Trophoblast cell (in vitro differentiated cells and primary cell): ENCODE measurements around the gene FHOD3.
"Not testable (repeated sequence)": the region's sequence is repeated elsewhere in the genome, so short reads cannot be mapped to it uniquely, and the experiment has no call there.

ENCODE experiments used
- DNase-seq, 2 donors: peaks; one replicate each; pipeline ENCODE4 v3.0.0-alpha.2; 2016
- H2AFZ ChIP-seq: 2 replicates; pipeline ENCODE4 v1.6.1; 2013; ENCODE audit warnings: low read length, moderate library complexity, mild to moderate bottlenecking; ENCODE audit not compliant: insufficient read depth, poor library complexity
- H2AK5ac ChIP-seq: 2 replicates; pipeline ENCODE4 v1.6.1; 2013; ENCODE audit warnings: mild to moderate bottlenecking, low read length
- H2BK120ac ChIP-seq: 2 replicates; pipeline ENCODE4 v1.6.1; 2013; ENCODE audit warnings: low read length, mild to moderate bottlenecking, moderate library complexity; ENCODE audit not compliant: insufficient read depth, poor library complexity
- H2BK12ac ChIP-seq: 2 replicates; pipeline ENCODE4 v1.6.1; 2013; ENCODE audit warnings: mild to moderate bottlenecking, low read length, moderate library complexity
- H2BK5ac ChIP-seq: 2 replicates; pipeline ENCODE4 v1.6.1; 2013; ENCODE audit warnings: low read length, low read depth, moderate library complexity, mild to moderate bottlenecking; ENCODE audit not compliant: poor library complexity
- H3K14ac ChIP-seq: 2 replicates; pipeline ENCODE4 v1.6.1; 2013; ENCODE audit warnings: mild to moderate bottlenecking, low read length
- H3K18ac ChIP-seq: 2 replicates; pipeline ENCODE4 v1.6.1; 2013; ENCODE audit warnings: mild to moderate bottlenecking, low read length
- H3K23ac ChIP-seq: 2 replicates; pipeline ENCODE4 v1.6.1; 2013; ENCODE audit warnings: low read length
- H3K27ac ChIP-seq: 2 replicates; pipeline ENCODE4 v1.5.1; 2013; ENCODE audit warnings: low read depth, mild to moderate bottlenecking, inconsistent platforms, low read length, moderate library complexity
- H3K27me3 ChIP-seq: 2 replicates; pipeline ENCODE4 v1.6.1; 2013; ENCODE audit warnings: inconsistent platforms, mild to moderate bottlenecking, low read length, moderate library complexity; ENCODE audit not compliant: insufficient read depth
- H3K36me3 ChIP-seq, 2 experiments: 1 replicate in 1 of 2; 2 replicates in 1 of 2; pipeline ENCODE4 v1.6.1; 2013; ENCODE audit warnings: low read length in 2 of 2, mild to moderate bottlenecking in 2 of 2, moderate library complexity in 1 of 2; ENCODE audit not compliant: insufficient read depth in 2 of 2, control insufficient read depth in 1 of 2
- H3K4ac ChIP-seq: 2 replicates; pipeline ENCODE4 v1.6.1; 2013; ENCODE audit warnings: low read depth, mild to moderate bottlenecking, low read length, moderate library complexity
- H3K4me1 ChIP-seq, 2 experiments: 1 replicate in 1 of 2; 2 replicates in 1 of 2; pipeline ENCODE4 v1.6.1; 2013; ENCODE audit warnings: low read length in 2 of 2, mild to moderate bottlenecking in 2 of 2, moderate library complexity in 1 of 2; ENCODE audit not compliant: insufficient read depth in 2 of 2, control insufficient read depth in 1 of 2
- H3K4me2 ChIP-seq: 2 replicates; pipeline ENCODE4 v1.6.1; 2013; ENCODE audit warnings: inconsistent platforms, mild to moderate bottlenecking, low read length, moderate library complexity
- H3K4me3 ChIP-seq: 2 replicates; pipeline ENCODE4 v1.5.1; 2013; ENCODE audit warnings: mild to moderate bottlenecking, low read depth, low read length, inconsistent platforms
- H3K79me1 ChIP-seq: one replicate; pipeline ENCODE4 v1.6.1; 2013; ENCODE audit warnings: low read length
- H3K79me2 ChIP-seq: 2 replicates; pipeline ENCODE4 v1.6.1; 2013; ENCODE audit warnings: low read length, mild to moderate bottlenecking; ENCODE audit not compliant: control insufficient read depth, insufficient read depth, poor library complexity
- H3K9ac ChIP-seq: 2 replicates; pipeline ENCODE4 v1.6.1; 2013; ENCODE audit warnings: mild to moderate bottlenecking, low read length
- H3K9me3 ChIP-seq: 2 replicates; pipeline ENCODE4 v1.6.1; 2013; ENCODE audit warnings: low read depth, mild to moderate bottlenecking, control low read depth, inconsistent platforms, low read length; ENCODE audit not compliant: insufficient read depth
- H4K12ac ChIP-seq: 2 replicates; pipeline ENCODE4 v1.6.1; 2013; ENCODE audit warnings: low read depth, mild to moderate bottlenecking, low read length, moderate library complexity
- H4K8ac ChIP-seq: 2 replicates; pipeline ENCODE4 v1.6.1; 2013; ENCODE audit warnings: low read depth, mild to moderate bottlenecking, low read length, moderate library complexity
- H4K91ac ChIP-seq: one replicate; pipeline ENCODE4 v1.6.1; 2013; ENCODE audit warnings: low read depth, mild to moderate bottlenecking, low read length, moderate library complexity
- WGBS: extraction: QIAGEN DNeasy Blood & Tissue Kit; methylation state at CpG from one replicate; pipeline ENCODE4 v1.1.7; 2013; ENCODE audit warnings: missing lambda C conversion rate; ENCODE audit not compliant: insufficient read length, insufficient coverage; ENCODE audit errors: extremely low coverage; 5-methylcytosine and 5-hydroxymethylcytosine counted together

The FHOD3 gene

DNA sequence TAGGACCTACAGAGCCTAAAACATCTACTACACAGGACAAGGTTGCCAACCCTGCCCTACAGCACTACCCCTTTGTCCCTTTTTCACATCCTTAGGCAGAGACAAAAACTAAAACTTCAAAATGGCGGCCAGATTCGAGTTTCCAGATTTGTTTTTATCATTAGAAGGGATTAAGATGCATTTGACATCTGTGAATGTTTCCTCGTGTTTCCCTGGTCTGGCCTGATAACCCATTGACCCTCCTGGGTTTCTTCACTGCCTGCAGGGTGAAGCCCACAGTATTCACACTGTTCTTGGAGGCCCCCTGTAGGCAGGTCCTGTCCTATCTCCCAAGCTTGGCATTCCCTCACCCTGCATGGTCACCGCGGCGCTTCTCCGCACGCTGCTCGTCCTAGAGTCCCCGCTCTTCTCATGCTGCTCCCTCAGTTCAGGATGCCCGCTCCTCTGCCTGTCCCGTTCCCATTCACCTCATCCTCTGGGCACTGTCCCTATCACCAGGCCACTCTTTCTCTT lies 463.7 kb downstream of the FHOD3 start:
- H2AFZ ChIP-seq = no peak overlapping the region
- H2BK5ac ChIP-seq = no peak overlapping the region
- no peak overlapping the region for H3K27ac ChIP-seq
- H3K27me3 ChIP-seq = no peaks in the 10 kb centered on the region
- no peak overlapping the region for H3K9ac ChIP-seq
- no peak overlapping the region for H3K4me3 ChIP-seq
- H2BK12ac ChIP-seq = no peak overlapping the region
- H3K18ac ChIP-seq = no peak overlapping the region
- peaks cover 20 to 30% of the 10 kb centered on the region in 2 experiments for H3K36me3 ChIP-seq
- H3K4me1 ChIP-seq = no peaks in the 10 kb centered on the region
- no peak overlapping the region for H2AK5ac ChIP-seq
- H3K4me2 ChIP-seq = no peak overlapping the region
- no peaks in the 10 kb centered on the region for H3K79me2 ChIP-seq
- no peak overlapping the region for H4K8ac ChIP-seq
- H3K79me1 ChIP-seq = no peaks in the 10 kb centered on the region
- H3K14ac ChIP-seq = no peak overlapping the region
- no peak overlapping the region for H4K91ac ChIP-seq
- WGBS = no CpG with 5 or more reads among the region's 12 CpGs
- DNase-seq = no peak
- H3K4ac ChIP-seq = no peak overlapping the region
- no peak overlapping the region for H2BK120ac ChIP-seq
- H3K9me3 ChIP-seq = no peaks in the 10 kb centered on the region
- no peak overlapping the region for H3K23ac ChIP-seq
- no peak overlapping the region for H4K12ac ChIP-seq

DNA sequence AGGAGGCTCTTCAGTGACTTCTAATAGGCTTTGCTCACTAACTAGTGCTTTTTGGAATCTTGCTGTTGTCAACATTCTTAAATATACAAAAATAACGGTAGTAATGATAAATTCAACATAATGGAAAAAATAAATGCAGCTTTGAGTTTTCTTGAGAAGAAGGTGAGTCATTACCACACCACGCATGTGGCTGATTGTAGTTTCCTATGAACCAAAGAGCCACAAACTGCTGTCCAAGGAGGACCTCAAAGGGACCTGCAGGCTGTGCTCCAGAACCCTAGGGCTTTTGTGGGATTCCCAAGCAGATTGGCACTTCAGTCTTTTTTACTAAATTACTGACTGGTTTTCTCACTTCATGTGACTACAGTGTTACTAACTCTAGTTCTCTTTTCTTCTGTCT lies 464.6 kb downstream of the FHOD3 start:
- H2AFZ ChIP-seq = no peak overlapping the region
- no peak overlapping the region for H2AK5ac ChIP-seq
- no peaks in the 10 kb centered on the region for H3K9me3 ChIP-seq
- no peak overlapping the region for H2BK5ac ChIP-seq
- H4K91ac ChIP-seq = no peak overlapping the region
- H3K36me3 ChIP-seq = peaks cover 19 to 29% of the 10 kb centered on the region in 2 experiments
- no peaks in the 10 kb centered on the region for H3K79me1 ChIP-seq
- H3K4me1 ChIP-seq = no peaks in the 10 kb centered on the region
- no peaks in the 10 kb centered on the region for H3K27me3 ChIP-seq
- H3K79me2 ChIP-seq = no peaks in the 10 kb centered on the region
- no peak overlapping the region for H3K14ac ChIP-seq
- H2BK120ac ChIP-seq = no peak overlapping the region
- no peak overlapping the region for H4K8ac ChIP-seq
- H3K23ac ChIP-seq = no peak overlapping the region
- H2BK12ac ChIP-seq = no peak overlapping the region
- no peak overlapping the region for H3K18ac ChIP-seq
- no peak overlapping the region for H3K4ac ChIP-seq
- DNase-seq = no peak
- WGBS = no CpG with 5 or more reads among the region's 2 CpGs
- H3K27ac ChIP-seq = no peak overlapping the region
- no peak overlapping the region for H3K9ac ChIP-seq
- H4K12ac ChIP-seq = no peak overlapping the region
- no peak overlapping the region for H3K4me2 ChIP-seq
- no peak overlapping the region for H3K4me3 ChIP-seq

DNA sequence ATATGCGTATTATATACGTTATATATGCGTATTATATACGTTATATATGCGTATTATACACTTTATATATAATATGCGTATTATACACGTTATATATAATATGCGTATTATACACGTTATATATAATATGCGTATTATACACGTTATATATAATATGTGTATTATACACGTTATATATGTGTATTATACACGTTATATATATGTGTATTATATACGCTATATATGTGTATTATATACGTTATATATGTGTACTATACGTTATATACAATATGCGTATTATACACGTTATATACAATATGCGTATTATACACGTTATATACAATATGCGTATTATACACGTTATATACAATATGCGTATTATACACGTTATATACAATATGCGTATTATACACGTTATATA lies 465.5 kb downstream of the FHOD3 start:
- not testable (repeated sequence) for H3K9ac ChIP-seq, H3K79me2 ChIP-seq, H4K8ac ChIP-seq, H3K9me3 ChIP-seq, H3K23ac ChIP-seq, H2AK5ac ChIP-seq, H3K27ac ChIP-seq, H3K4ac ChIP-seq, H2BK120ac ChIP-seq, H3K14ac ChIP-seq, H3K4me3 ChIP-seq, H4K91ac ChIP-seq, H3K4me2 ChIP-seq, H2AFZ ChIP-seq, H3K27me3 ChIP-seq, H3K18ac ChIP-seq, H3K4me1 ChIP-seq, DNase-seq, H2BK5ac ChIP-seq, H4K12ac ChIP-seq, H2BK12ac ChIP-seq, H3K79me1 ChIP-seq
- peaks cover 19 to 24% of the 10 kb centered on the region in 2 experiments for H3K36me3 ChIP-seq
- WGBS = no CpG with 5 or more reads among the region's 26 CpGs

DNA sequence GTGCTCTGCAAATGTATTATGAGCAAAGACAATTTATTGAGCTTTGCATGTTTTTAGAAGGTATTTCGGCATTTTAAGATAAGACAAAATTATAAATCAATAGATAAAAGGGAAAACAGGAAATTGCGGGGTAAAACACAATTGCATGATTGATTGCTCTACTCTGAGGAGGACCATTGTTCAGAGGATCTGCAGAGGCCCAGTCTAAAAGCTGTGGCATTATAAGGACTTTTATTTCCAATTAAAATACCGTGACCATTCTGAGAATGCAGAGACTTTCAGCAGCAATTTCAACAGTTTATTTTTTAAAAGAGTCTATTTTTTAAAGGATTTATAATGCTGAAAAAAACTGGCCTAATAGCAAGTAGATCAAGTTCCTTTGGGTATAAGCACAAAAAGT lies 469.3 kb downstream of the FHOD3 start:
- DNase-seq = no peak
- Histone ChIP-seq H4K12ac (no peak overlapping the region), H3K14ac (no peak overlapping the region)

More for the DNA sequence above, 469.3 kb downstream of the FHOD3 start:
- Histone ChIP-seq H3K27me3 (no peaks in the 10 kb centered on the region), H3K27ac (no peak overlapping the region), H2AFZ (no peak overlapping the region), H3K4ac (no peak overlapping the region), H3K23ac (no peak overlapping the region), H2BK120ac (no peak overlapping the region), H3K18ac (no peak overlapping the region), H3K79me2 (no peaks in the 10 kb centered on the region), H4K91ac (no peak overlapping the region), H2AK5ac (no peak overlapping the region), H4K8ac (no peak overlapping the region), H3K9ac (no peak overlapping the region), H3K4me2 (no peak overlapping the region), H3K9me3 (no peaks in the 10 kb centered on the region), H3K36me3 (peaks cover 19 to 23% of the 10 kb centered on the region in 2 experiments), H2BK5ac (no peak overlapping the region), H2BK12ac (no peak overlapping the region), H3K79me1 (no peaks in the 10 kb centered on the region), H3K4me3 (no peak overlapping the region), H3K4me1 (no peaks in the 10 kb centered on the region)
- no CpG with 5 or more reads among the region's 3 CpGs for WGBS
